HG02970 (cell line): ENCODE data around the gene ZNF718.
"Not testable (repeated sequence)": the region's sequence is repeated elsewhere in the genome, so short reads cannot be mapped to it uniquely, and the experiment has no call there.

Experiments used
- ATAC-seq: cut with Tn5 transposase; IDR thresholded peaks from one replicate; pipeline ENCODE4 v1.9.1; 2021; ENCODE audit warnings: mild to moderate bottlenecking, moderate library complexity, moderate number of reproducible peaks; ENCODE audit not compliant: unreplicated experiment, low FRiP score

ZNF718 gene

GRCh38 chr4:147233-147632, 22.9 kb downstream of the ZNF718 start:
- no peak for ATAC-seq

GRCh38 chr4:161496-162284, 37.4 kb downstream of the ZNF718 start:
- ATAC-seq = no peak

GRCh38 chr4:169640-170039, 45.3 kb downstream of the ZNF718 start:
- ATAC-seq = not testable (repeated sequence)

DNA sequence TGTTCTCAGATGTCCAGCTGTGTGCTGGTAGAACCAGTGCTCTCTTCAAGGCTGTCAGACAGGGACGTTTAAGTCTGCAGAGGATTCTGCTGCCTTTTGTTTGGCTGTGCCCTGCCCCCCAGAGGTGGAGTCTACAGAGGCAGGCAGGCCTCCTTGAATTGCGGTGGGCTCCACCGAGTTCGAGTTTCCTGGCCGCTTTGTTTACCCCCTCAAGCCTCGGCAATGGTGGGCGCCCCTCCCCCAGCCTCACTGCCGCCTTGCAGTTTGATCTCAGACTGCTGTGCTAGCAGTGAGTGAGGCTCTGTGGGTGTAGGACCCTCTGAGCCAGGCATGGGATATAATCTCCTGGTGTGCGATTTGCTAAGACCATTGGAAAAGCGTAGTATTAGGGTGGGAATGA, 47.0 kb downstream of the ZNF718 start:
- not testable (repeated sequence) for ATAC-seq

- no peak for ATAC-seq
These were observed 49.5 kb downstream of the ZNF718 start for GRCh38 chr4:173666-174314.

GRCh38 chr4:175986-176385, 51.7 kb downstream of the ZNF718 start:
- no peak for ATAC-seq

- no peak for ATAC-seq
These were observed 52.7 kb downstream of the ZNF718 start for GRCh38 chr4:176995-177394.

GRCh38 chr4:182225-182624, 57.9 kb downstream of the ZNF718 start:
- not testable (repeated sequence) for ATAC-seq

DNA sequence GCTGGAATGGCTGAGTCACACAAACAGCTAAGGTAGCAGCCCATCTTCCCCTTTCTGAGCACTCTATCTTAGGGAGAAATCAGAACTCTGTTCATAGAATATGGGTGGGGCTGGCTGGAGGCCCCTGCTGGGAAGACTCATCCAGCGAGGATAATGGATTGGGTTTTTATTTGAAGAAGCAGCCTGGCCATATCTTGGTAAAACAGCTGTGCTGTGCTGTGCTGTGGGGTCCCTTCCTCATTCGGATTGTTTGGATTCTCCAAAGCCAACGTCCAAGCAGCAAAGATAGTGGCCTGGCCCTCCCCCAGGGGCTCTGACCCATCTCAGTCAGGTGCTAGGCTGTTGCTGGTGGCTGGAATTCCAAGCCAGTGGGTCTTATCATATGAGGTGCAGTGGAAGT, 63.8 kb downstream of the ZNF718 start:
- ATAC-seq = no peak

GRCh38 chr4:195159-195558, 70.9 kb downstream of the ZNF718 start:
- not testable (repeated sequence) for ATAC-seq

GRCh38 chr4:200936-201335, 76.6 kb downstream of the ZNF718 start:
- ATAC-seq = no peak

DNA sequence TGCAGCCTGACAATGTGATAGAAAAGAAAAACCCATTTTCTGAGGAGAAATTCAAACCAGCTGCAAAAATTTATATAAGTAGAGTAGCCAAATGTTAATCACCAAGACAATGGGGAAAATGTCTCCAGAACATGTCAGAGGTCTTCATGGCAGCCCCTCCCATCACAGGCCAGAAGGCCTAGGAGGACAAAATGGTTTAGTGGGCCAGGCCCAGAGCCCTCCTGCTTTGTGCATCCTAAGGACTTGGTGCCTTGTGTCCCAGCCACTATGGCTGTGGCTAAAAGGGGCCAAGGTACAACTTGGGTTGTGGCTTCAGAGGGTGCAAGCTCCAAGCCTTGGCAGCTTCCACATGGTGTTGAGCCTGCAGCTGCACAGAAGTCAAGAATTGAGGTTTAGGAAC, 78.5 kb downstream of the ZNF718 start:
- not testable (repeated sequence) for ATAC-seq

- ATAC-seq = no peak
These were observed 80.9 kb downstream of the ZNF718 start for GRCh38 chr4:205097-205756.

DNA sequence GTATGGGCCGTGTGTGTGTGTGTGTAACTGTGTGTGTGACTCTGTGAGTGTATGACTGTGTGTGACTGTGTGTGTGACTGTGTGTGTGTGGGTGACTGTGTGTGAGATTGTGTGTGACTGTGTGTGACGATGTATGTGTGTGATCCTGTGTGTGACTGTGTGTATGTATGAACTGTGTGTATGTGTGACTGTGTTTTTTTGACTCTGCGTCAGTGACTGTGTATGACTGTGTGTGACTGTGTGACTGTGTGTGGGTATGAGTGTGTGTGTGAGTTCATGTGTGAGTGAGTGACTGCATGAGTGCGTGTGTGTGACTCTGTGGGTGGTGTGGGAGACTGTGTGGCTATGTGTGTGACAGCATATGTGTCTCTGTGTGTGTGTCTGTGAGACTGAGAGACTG, 81.8 kb downstream of the ZNF718 start:
- no peak for ATAC-seq

DNA sequence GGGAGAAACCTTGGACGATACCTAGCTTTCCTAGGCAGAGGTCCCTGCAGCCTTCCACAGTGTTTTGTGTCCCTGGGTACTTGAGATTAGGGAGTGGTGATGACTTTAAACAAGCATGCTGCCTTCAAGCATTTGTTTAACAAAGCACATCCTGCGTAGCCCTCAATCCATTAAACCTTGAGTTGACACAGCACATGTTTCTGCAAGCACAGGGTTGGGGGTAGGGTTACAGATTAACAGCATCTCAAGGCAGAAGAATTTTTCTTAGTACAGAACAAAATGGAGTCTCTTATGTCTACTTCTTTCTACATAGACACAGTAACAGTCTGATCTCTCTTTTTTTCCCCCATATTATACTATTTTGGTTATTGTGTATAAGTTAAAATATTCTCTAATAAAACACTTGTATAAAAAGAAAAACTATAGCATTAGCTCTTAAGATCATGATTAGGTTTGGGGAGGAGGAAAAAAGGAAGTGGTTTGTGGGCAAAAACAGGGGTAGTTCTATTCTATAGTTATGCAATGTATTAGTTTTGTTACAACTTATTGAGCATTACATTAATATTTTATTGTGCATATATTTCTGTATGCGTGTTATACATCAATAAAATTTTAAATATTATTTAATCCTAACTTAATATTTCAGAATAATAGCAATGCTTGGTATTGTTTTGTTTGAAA, 84.3 kb downstream of the ZNF718 start:
- ATAC-seq = not testable (repeated sequence)

- ATAC-seq = no peak
These were observed 86.8 kb downstream of the ZNF718 start for GRCh38 chr4:211033-211511.

- no peak for ATAC-seq
These were observed 88.3 kb downstream of the ZNF718 start for GRCh38 chr4:212438-213188.

GRCh38 chr4:213189-213535, 88.9 kb downstream of the ZNF718 start:
- not testable (repeated sequence) for ATAC-seq
